Stimulated activated naive CD4-positive, alpha-beta T cell (primary cell): ENCODE measurements around the gene SIL1.
"Not testable (repeated sequence)": the region's sequence is repeated elsewhere in the genome, so short reads cannot be mapped to it uniquely, and the experiment has no call there.

Experiments
- DNase-seq, 6 experiments: peaks; one replicate each; lab custom pipeline; 2025; lab: John Stamatoyannopoulos, UW

Gene SIL1

DNA sequence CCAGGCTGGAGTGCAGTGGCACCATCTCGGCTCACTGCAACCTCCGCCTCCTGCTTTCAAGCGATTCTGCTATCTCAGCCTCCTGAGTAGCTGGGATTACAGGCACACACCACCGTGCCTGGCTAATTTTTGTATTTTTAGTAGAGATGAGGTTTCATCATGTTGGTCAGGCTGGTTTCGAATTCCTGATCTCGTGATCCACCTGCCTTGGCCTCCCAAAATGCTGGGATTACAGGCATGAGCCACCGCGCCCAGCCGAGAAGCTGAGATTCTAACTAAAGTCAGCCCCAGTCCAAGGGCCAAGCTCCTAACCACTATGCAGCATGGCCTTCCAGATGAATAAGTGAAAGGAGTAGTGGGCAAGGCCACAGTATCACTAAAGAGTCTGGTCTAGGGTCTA is 20.9 kb downstream of the SIL1 start:
- DNase-seq: not testable (repeated sequence)

- DNase-seq: not testable (repeated sequence)
Measured at GRCh38 chr5:139174382-139174781, 23.8 kb downstream of the SIL1 start.

- DNase-seq: no peak
Measured at GRCh38 chr5:139171779-139172404, 26.3 kb downstream of the SIL1 start.

GRCh38 chr5:139167952-139168720 is 30.0 kb downstream of the SIL1 start:
- DNase-seq: no peak

DNA sequence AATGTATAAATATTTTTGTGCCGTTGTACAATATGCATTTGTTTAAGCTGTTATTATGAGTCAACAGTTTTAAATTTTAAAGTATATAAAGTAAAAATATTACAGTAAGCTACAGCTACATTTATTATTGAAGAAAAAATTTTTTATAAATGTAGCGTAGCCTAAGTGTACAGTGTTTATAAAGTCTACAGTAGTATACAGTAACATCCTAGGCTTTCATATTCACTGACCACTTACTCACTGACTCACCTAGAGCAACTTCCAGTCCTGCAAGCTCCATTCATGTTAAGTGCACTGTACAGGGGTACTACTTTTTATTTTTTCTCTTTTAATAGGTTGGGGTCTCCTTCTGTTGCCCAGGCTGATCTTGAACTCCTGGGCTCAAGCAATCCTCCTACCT is 30.6 kb downstream of the SIL1 start:
- no peak for DNase-seq

- DNase-seq: no peak
Measured at GRCh38 chr5:139167063-139167462, 31.1 kb downstream of the SIL1 start.

DNA sequence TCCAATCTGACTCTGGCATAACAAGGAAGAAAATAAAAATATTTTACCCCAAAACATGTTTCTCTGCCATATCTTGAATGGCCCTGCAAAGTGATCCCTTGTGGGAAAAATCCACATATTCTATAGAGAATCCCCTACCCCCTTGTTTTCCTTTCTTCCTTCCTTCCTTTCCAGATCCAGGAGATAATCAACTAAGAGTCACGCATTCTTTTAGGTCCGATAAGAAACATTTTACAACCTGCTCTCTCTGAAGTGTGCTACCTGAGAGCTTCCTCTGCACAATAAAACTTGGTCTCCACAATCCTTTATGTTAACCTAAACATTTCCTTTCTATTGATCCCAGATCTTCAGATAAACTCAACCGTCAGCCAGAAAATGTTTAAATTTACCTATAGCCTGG is 33.3 kb downstream of the SIL1 start:
- DNase-seq: not testable (repeated sequence)

DNA sequence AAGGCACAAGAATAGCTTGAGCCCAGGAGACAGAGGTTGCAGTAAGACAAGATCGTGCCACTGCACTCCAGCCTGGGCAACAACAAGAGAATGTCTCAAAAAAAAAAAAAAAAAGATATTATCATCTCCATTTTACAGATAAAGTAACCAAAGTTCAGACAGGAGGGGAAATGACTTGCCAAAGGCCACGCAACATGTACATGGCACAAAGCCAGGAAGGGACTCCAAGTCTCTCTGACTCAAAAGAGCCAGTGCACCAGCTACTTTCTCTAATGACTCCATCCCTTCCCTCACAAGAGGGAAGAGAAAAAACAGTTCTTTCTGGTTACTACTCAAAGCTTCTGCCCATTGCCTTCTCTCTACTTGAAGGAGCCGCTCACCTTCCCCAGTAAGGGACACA is 34.1 kb downstream of the SIL1 start:
- DNase-seq: no peak

DNA sequence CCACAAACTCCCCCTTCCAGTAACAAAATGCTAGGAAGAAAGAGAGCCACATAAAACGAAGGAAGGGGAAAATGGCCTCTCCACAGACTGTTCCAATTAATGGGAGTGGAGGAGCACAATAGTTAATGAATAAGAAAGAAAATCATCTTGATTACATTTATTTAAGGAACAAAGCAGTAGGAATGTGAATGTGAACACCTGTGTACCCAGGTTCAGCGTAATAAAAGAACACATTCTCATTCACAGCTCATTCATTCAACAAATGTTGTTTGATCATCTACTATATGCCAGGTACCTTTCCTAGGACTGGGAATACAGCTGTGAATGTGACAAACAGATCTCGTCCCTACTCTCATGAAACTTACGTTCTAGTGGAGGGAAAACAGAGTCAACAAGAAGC is 35.7 kb downstream of the SIL1 start:
- DNase-seq: no peak

DNA sequence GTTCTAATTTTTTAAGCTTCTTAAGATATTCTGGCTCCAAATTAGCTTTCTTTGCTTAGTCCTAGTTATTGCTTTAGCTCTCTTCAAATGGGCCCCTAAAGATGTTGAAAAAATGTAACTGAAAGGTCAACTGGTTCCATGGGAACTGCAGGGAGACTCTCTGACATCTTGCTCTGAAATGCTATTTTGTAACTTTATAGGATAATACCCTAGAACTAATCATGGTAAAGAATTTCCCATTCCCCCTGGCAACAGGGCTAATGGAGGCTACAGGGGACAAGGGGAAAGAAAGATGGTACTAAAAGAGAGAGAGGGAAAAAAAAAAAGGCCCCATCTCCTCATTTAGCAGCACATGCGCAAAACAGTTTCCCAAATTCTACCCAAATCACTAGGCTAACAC is 39.4 kb downstream of the SIL1 start:
- DNase-seq: no peak

DNA sequence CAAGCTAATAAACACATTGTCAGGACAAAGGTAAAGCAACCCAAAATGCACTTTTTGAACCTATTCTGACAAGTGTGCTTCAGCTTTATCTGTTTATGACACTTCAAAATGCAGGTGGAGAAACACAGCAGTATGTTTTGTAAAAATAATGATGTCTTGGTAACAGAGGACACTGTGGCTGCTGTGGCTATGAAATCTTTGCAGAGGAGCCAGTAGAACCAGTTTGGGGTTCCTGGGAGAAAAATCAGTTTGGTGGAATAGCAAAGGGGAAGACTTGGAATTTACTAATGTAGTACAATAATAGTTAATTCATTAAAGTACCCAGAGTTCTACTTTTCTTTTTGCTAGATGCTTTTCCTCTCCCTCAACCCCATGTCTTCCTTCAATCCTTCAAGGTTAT is 40.6 kb downstream of the SIL1 start:
- no peak for DNase-seq

DNA sequence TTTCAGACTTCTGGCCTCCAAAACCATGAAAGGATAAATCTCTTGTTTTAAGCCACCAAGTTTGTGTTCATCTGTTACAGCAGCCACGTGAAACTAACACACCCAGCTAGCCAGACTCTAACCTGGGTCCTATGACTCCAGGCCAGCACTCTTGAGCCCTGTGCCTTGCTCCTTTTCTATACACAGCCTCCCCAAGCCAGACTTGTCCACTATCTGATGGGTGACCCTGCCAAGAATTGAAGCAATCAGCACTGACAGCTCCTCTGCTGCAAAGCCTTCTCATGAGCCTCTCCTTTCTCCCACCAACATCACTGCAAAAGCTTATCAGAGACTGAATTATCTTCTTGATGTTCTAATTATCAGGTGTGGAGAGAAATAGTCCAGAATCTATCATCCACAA is 41.4 kb downstream of the SIL1 start:
- DNase-seq: no peak

DNA sequence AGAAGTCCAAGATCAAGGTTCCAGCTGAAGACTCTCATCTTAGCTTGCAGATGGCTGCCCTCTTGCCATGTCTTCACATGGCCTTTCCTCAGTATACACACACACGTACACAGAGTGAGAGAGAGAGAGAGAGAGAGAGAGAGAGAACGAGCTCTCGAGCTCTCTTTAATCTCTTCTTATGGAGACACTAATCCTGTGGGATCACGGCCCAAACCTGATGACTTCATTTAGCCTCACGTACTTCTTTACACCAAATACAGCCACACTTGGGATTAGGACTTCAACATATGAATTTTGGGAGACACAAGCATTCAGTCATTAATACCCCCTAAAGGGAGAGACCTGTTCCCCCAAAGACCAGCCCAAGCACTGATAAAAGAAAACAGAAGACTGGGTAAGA is 42.8 kb downstream of the SIL1 start:
- no peak for DNase-seq

DNA sequence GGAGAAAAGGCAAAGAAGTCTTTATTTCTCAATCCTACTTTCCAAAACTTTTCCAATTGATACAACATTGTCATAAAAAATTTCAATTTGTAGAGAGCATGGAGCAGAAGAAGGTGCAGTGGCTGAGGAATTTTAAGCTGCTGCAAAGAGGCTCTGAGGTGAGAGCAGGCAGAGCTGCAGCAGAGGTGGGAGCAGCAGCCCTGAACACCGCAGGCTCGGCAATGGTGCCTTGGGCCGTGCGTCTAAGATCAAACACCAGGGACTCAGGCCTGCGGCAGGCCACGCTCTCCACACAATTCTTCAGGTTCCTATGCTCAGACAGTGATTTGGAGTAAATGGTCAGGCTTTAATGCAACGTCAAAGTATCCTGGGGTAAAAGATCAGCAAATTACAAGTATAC is 46.3 kb downstream of the SIL1 start:
- DNase-seq: no peak

DNA sequence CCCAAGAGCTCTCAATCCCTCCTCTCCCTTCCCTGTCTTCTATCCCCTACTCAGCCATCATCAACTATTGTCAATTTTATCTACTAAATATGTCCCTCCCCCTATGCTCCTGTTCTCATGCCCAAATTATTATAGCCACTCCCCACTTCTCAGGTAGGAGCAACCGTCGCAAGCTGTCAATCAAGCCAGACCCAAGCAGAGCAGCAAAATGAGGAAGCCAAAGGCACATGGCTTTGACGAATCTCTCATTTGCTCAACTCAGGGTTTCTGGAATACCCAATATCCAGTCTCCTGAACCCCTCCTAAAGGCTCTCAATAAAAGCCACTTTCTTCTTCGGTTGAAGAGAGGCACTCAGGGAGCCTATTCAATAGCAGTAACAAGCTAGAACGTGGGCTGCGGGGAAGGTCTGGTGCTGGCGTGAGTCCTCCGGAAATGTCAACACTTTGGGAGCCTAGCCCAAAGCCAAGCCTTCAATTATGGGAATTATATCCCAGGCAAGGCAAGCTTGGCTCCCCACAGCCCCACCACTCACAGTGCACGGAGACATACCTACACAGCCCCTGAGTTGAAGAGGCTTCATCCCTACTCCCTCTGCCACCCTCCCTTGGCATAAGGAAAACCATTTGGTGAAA is 47.7 kb downstream of the SIL1 start:
- DNase-seq: no peak

DNA sequence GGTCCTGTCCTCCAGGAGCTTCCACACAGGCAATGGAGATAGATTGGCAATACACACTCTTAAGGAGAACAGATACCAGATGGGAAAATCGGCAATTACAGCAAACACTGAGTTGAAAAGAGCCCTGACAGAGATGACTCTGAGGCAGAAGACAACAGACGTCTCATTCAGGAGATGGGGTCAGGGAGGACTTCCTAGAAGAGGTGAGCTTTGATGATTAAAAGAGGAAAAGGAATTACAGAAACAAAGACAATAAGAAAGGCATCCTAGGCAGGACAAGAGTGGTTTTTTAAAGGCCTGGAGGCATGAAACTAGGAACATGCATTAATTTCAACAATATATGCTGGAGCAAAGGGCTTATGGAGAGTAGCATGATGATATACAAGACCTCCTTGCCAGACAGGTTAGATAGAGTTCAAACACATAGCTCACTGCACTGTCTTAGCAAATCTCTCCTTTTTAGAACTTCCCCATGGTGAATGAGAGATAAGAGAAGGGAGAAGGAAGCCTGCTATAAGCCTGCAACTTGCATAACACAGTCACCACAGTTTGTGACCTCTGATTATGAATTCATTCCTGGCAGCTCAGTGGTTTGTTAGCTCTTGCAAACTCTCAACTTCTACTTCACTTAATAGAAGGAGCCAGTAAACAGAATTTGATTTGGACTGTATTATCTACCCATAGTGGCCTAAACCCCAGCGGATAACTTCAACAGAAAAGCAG is 48.5 kb downstream of the SIL1 start:
- no peak for DNase-seq

DNA sequence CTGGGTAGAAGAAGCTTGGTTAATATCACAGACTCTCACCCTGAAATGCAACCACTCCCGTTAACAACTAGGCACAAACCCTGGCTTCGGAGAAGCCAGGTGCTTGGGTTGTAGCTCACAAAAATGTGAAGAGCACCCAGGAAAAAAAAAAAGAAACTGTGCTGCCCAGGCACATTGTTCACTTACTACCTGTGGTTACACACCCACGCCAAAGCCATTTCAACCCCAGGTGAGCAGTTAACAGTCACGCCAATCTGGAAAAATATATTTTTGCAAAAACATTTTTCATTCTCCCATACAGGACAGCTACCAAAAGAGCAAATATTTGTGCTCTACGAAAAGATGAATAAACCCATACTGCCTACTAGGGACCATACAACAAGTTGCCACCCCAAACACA is 49.2 kb downstream of the SIL1 start:
- no peak for DNase-seq

DNA sequence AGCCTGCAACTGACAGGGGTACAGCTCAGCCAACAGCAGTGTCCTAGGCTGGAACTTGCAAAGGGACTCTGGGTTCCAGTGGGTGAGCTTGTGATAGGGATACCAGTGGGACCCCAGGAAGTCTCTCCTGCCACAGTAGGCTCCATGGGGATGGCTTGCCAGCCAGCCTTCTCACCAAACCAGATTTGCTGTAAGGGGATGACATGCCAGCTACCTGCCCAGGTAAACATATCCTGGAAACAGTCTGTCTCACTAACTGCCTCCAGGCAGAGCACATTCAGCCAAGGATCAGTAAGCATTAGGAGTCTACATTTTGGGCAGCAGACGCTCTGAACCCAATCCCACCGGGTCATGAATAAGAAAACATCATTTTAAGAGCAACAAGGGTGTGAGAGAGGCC is 49.9 kb downstream of the SIL1 start:
- no peak for DNase-seq

DNA sequence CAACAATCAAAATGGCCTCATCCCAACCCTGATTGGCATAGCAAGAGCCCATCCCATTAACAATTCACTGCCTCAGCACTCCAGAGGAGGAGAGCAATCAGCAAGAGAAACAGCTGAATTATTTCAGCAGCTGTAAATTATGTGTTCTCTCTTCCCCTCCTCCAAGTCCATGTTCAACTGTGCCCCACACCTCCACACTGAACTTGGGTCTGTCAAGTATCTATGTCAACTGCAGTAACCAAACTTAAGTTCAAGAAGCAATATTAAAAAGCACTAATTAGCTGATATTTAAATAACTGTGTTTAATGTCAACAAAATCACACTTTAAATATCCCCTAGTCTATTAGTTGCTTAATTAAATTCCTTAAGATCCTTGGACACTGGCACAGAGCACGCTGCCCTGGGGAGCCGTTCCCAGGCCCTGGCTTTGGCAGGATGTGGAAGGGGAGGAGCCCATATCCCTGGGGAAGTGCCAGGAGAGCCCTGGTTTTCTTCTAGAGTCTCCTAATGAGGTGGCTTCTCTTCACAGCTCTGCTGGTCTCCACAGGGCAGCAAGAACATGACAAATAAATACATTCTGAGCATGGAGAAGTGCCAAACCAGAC is 50.6 kb downstream of the SIL1 start:
- DNase-seq: no peak

- DNase-seq: no peak
Measured at GRCh38 chr5:139146809-139147482, 51.2 kb downstream of the SIL1 start.

DNA sequence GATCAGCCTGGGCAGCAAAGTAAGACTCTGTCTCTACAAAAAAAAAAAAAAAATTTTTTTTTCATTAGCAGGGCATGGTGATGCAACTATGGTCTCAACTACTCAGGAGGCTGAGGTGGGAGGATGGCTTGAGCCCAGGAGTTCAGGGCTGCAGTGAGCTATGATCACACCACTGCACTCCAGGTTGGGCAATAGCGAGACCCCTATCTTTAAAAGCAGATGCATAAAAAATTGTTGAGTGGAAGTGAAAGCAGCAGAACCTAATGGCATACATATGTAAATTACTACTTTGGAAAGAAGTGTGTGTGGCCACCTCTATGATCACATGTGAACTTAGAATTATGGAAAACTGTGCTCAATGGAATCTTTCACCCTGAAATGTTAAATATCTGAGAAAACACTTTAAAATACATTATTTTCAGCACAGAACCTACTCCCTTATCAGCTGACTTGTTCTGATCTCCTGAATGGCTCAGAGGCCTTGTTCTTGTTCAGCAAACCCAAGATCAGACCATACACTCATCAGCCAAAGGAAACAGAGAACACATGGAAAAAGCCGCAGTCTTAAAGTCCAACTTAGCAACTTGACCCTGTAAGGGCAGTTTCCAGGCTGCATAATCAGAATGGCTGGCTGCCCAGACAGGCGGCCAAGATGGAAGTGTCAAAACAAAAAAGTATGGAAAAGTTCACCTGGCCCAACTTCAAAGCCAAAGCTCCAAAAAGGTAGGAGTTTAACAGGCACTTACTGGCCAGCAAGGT is 56.5 kb downstream of the SIL1 start:
- DNase-seq: no peak
